Muscle of back (tissue), 11 donors: ENCODE data around the gene OAS2. TPM values are rescaled to one million over a fixed set of nuclear protein-coding genes. Genes with fewer than 3 reads are reported as not detected.
"Not testable (repeated sequence)": the region's sequence is repeated elsewhere in the genome, so short reads cannot be mapped to it uniquely, and the experiment has no call there.

Experiments used
- DNase-seq, 3 donors: peaks; one replicate each; pipeline versions ENCODE4 v3.0.0 to v3.0.0-alpha.2; 2013
- polyA plus RNA-seq, 10 donors: library from polyadenylated mRNA; unstranded; fragments of 120-200 nt; gene quantifications; one replicate each; pipeline ENCODE4 v1.2.1, GENCODE V29; 2013; ENCODE audit not compliant: insufficient read length in 10 of 10

OAS2 gene
- polyA plus RNA-seq, 10 donors: 1.6 to 6.6 (median 2.7) TPM

DNA sequence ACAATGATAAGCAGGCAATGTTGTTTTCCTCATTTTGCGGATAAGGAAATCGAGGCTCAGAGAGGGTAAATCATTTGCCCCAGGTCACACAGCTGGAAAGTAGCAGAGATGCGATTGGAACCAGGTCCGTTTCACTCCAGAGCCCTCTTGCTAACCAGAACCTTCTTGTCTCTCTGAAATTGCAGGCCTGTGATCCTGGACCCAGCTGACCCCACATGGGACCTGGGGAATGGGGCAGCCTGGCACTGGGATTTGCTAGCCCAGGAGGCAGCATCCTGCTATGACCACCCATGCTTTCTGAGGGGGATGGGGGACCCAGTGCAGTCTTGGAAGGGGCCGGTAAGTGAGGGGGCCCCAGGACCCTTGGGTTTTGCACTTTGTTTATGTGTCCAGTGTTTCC, 30.6 kb upstream of the OAS2 start:
- no peak for DNase-seq

DNA sequence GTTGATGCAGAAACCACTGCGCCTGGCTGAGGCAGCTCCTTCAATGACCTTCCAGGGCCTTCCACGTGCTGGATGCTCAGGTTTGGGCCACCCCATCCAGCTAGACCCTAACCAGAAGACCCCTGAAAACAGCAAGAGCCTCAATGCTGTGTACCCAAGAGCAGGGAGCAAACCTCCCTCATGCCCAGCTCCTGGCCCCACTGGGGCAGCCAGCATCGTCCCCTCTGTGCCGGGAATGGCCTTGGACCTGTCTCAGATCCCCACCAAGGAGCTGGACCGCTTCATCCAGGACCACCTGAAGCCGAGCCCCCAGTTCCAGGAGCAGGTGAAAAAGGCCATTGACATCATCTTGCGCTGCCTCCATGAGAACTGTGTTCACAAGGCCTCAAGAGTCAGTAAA, 29.5 kb upstream of the OAS2 start:
- no peak for DNase-seq

GRCh38 chr12:112950701-112951100, 27.6 kb upstream of the OAS2 start:
- no peak for DNase-seq

DNA sequence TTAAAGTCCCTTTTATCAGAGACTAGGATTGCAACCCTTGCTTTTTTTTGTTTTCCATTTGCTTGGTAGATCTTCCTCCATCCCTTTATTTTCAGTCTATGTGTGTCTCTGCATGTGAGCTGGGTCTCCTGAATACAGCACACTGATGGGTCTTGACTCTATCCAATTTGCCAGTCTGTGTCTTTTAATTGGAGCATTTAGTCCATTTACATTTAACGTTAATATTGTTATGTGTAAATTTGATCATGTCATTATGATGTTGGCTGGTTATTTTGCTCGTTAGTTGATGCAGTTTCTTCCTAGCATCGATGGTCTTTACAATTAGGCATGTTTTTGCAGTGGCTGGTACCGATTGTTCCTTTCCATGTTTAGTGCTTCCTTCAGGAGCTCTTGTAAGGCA, 21.2 kb upstream of the OAS2 start:
- not testable (repeated sequence) for DNase-seq

GRCh38 chr12:112961074-112961473, 17.2 kb upstream of the OAS2 start:
- no peak for DNase-seq

GRCh38 chr12:112961536-112961935, 16.8 kb upstream of the OAS2 start:
- DNase-seq: no peak

DNA sequence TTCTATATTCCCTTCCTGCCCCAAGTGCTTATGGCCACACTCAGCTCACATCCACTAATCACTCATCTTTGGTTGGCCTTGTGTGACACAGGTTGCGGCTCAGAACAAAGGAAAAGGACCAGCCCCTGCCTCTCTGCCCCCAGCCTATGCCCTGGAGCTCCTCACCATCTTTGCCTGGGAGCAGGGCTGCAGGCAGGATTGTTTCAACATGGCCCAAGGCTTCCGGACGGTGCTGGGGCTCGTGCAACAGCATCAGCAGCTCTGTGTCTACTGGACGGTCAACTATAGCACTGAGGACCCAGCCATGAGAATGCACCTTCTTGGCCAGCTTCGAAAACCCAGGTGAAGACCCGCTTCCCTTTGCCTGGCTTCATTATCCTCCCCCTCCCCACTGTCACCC, 15.8 kb upstream of the OAS2 start:
- no peak for DNase-seq

GRCh38 chr12:112963227-112963861, 15.0 kb upstream of the OAS2 start:
- DNase-seq: no peak

- DNase-seq: no peak
Measured at GRCh38 chr12:112964067-112964670, 14.2 kb upstream of the OAS2 start.

DNA sequence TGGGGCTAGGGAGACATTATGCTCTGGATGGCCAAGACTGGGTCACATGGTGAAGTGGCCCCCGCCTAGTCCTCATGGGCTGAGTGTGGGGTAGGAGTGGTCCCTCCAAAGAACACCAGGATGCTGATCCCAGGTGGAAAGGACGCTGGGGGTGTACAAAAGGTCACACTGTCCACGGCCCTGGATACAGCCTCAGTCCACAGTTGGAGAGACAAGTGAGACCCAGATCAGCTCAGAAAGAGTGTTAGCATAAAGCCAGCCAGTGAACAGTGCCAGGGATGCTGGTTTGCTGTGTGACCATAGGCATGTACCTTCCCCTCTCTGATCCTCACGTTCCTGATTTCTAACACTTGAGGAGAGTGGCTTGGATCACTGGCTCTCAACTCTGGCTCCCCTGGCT, 13.4 kb upstream of the OAS2 start:
- DNase-seq: no peak

DNA sequence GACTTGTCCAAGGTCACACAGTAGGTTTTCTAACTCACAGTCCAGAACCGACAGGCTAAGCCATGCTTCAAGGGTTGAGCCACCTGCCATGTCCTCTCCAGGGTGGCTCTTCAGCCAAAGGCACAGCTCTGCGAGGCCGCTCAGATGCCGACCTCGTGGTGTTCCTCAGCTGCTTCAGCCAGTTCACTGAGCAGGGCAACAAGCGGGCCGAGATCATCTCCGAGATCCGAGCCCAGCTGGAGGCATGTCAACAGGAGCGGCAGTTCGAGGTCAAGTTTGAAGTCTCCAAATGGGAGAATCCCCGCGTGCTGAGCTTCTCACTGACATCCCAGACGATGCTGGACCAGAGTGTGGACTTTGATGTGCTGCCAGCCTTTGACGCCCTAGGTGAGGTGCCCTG, 12.7 kb upstream of the OAS2 start:
- no peak for DNase-seq

DNA sequence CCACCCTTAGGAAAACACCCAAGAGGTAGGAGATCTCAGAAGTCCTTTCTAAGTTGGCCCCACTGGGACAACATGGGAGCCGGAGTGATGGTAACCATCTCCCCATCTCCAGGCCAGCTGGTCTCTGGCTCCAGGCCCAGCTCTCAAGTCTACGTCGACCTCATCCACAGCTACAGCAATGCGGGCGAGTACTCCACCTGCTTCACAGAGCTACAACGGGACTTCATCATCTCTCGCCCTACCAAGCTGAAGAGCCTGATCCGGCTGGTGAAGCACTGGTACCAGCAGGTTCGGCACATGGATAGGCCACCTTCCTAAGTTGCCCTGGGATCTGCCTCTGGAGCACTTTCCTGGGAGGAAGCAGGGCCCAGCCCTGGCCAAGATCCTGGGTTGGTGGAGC, 11.0 kb upstream of the OAS2 start:
- DNase-seq: no peak

GRCh38 chr12:112967858-112968257, 10.5 kb upstream of the OAS2 start:
- DNase-seq: no peak

GRCh38 chr12:112969547-112970306, 8.6 kb upstream of the OAS2 start:
- no peak for DNase-seq

- DNase-seq: no peak
Measured at GRCh38 chr12:112970391-112970790, 7.9 kb upstream of the OAS2 start.

DNA sequence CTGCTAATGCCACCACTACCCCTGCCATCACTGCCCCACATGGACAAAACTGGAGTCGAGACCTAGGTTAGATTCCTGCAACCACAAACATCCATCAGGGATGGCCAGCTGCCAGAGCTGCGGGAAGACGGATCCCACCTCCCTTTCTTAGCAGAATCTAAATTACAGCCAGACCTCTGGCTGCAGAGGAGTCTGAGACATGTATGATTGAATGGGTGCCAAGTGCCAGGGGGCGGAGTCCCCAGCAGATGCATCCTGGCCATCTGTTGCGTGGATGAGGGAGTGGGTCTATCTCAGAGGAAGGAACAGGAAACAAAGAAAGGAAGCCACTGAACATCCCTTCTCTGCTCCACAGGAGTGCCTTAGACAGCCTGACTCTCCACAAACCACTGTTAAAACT, 7.1 kb upstream of the OAS2 start:
- peak in 1 of 3 donors; percentile 37 for DNase-seq

DNA sequence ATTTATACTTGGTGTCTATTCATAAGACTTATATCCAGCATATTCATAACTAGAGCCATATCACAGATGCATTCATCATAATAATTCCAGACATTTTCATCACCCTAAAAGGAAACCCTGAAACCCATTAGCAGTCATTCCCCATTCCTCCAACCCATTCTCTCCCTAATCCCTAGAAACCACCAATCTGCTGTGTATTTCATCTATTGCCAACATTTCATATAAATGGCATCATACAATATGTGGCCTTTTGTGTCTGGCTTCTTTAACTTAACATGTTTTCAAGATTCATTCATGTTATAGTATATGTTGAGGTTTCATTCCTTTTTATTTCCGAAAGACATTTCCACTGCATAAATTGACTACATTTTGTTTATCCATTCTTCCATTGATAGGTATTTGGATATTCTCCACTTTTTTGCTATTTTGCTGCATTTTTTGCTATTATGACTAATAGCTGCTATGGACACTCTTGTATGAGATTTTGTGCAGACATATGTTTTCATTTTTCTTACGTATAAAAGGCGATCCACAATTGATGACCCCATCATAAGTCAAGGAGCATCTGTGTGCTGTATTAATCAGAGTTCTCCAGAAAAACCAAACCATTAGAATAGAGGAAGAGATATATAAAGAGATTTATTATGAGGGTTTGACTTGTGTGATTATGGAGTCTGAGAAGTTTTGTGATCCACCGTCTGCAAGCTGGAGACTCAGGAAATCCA, 5.1 kb upstream of the OAS2 start:
- peak in 1 of 3 donors; percentile 17 for DNase-seq

DNA sequence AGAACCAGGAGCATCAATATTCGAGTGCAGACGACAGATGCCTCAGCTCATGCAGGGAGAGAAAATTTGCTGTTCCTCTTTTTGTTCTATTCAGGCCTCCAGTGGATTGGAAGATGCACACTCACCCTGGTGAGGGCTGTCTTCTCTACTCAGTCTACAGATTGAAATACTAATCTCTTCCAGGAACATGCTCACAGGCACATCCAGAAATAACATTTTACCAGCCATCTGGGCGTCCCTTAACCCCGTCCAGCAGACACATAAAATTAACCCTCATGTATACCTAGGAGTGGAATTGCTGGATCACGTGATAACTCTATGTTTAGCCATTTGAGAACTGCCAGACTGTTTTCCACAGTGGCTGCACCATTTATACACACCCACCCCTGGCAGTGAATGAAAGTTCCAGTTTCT, 4.5 kb upstream of the OAS2 start:
- DNase-seq: peak in 1 of 3 donors; percentile 14

GRCh38 chr12:112974904-112975303, 3.4 kb upstream of the OAS2 start:
- DNase-seq: no peak

DNA sequence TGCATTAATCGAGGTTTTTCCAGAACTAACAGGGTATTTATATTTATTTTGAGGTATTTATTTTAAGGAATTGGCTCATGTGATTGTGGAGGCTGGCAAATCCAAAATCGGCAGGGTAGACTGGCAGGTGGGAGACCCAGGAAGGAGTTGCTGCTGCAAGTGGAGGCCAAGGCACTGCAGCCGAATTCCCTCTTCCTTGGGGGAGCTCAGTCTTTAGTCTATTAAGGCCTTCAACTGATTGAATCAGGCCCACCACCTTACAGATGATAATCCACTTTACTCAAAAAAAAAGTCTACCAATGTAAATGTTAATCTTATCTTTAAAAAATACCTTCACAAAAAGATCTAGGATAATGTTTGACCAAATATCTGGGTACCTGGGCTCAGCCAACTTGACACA, 1.2 kb upstream of the OAS2 start:
- no peak for DNase-seq

GRCh38 chr12:112977641-112978040, 678 bp upstream of the OAS2 start:
- no peak for DNase-seq

- no peak for DNase-seq
Measured at GRCh38 chr12:112979041-112979680, 842 bp downstream of the OAS2 start.
